GM10248 (cell line): ENCODE results near the gene EFCC1.

Experiments
- CTCF ChIA-PET: fragments of 300-600 bp; sonication (Branson Sonifier 250); formaldehyde crosslinking; extraction: SDS; loops from one replicate; lab custom pipeline; 2021; ENCODE audit warnings: antibody characterized with exemption; lab: Yijun Ruan, JAX
- POLR2A ChIA-PET: fragments of 350-650 bp; sonication (Branson Sonifier 250); formaldehyde crosslinking; extraction: SDS; loops from one replicate; lab custom pipeline; 2020; ENCODE audit warnings: antibody characterized with exemption; lab: Yijun Ruan, JAX
- DNase-seq: peaks from one replicate; pipeline ENCODE4 v3.0.0; 2012; ENCODE audit errors: extremely low spot score
- TF ChIP-seq, protein P1 (sequence below): IDR thresholded peaks from 2 replicates; pipeline ENCODE4 v1.5.1; 2012; ENCODE audit warnings: mild to moderate bottlenecking, low read depth; ENCODE audit errors: extremely low read depth, missing control alignments, control extremely low read depth

Gene EFCC1

DNA sequence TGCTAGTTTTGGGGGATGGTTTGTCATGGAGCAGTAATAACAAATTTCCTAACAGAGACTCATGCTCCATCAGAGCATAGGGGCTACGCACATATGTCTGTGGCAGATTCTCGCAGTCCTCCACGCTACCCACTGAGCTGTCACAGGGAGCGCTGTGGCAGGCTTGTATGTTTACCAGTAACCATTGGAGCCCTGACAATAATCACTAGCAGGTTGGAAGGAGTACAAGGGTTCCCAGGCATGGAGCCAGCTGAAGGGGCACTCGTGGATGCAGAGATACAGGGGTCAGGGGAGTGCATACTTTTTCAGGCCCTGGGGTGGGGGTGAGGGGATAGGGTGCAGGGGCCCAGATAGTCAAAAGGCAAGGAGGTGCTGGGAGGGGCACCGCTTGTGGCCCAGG, 51.6 kb downstream of the EFCC1 start:
- TF ChIP-seq, protein P1, sequence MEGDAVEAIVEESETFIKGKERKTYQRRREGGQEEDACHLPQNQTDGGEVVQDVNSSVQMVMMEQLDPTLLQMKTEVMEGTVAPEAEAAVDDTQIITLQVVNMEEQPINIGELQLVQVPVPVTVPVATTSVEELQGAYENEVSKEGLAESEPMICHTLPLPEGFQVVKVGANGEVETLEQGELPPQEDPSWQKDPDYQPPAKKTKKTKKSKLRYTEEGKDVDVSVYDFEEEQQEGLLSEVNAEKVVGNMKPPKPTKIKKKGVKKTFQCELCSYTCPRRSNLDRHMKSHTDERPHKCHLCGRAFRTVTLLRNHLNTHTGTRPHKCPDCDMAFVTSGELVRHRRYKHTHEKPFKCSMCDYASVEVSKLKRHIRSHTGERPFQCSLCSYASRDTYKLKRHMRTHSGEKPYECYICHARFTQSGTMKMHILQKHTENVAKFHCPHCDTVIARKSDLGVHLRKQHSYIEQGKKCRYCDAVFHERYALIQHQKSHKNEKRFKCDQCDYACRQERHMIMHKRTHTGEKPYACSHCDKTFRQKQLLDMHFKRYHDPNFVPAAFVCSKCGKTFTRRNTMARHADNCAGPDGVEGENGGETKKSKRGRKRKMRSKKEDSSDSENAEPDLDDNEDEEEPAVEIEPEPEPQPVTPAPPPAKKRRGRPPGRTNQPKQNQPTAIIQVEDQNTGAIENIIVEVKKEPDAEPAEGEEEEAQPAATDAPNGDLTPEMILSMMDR: no peak
- ChIA-PET POLR2A (interaction anchor here (1.2 kb wide), 1 partner anchor 263 kb away, joined by 4 read pairs; a partner anchor contains a TSS), CTCF (interaction anchor here (0.8 to 6.8 kb wide), 29 partner anchors 10 to 957 kb away, joined by 3 to 168 read pairs (median 7); partner anchors contain the start of genes COPG1, GP9 and RAB43)
- no peak for DNase-seq

DNA sequence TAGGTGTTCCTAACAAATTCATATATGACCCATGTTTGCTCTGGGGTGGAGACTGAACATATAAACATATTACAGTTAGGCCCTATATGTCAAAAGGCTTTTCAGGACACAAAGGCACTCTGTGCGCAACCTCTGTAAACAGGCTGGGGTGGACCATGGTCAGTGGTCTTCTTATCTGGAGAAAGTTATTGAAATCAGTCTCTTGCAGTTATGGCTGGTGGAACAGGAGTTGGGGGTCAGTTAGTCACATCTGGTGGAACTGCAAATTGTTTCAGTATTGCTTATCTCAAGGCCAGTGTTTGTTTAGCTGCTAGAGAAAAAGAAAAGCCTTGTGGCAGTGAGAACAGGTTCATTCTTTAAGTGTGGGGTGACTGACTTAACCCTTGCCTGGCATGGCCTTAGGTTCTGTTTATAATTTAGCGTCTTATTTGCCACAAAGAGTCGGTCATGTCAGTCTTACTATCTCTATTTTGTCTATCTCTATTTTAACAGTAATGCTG, 53.6 kb downstream of the EFCC1 start:
- no peak for DNase-seq
- POLR2A ChIA-PET: no interaction called here
- CTCF ChIA-PET: interaction anchor here (1.0 to 6.8 kb wide), 10 partner anchors 11 to 262 kb away, joined by 3 to 168 read pairs (median 8); partner anchors contain the start of genes COPG1 and RAB43
- TF ChIP-seq, protein P1: no peak

DNA sequence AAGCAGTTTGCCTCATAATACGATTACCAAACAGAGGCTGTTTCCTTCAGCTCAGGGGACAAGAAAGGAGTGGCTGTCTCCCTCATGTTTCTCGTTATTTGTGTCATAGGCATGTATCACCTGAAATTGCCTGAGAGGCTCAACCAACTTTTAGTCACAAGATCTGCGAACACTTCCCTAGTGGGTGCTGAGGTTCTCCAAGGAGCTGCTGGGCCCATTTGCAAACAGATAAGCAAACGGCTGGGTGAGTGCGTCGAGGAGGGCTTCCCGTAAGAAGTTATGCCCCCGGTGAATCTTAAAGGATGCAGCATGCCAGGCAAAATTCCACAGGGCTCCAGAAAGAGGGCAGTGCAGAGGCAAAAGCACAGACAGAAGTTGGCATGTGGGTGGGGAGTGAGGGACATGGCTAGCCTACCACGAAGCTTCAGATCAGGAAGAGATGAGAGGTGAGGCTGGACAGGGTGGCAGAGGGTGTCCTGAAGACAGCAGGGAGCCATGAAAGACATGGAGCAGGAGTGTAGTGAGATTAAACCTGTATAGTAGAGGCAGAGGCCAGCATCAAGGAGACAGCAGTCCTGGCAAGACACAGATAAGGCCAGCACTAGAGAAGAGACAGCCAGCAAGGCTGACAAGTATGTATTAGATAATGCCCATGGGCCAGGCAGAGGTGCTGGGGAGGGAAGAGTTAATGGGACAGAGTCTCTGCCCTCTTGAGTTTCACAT, 55.5 kb downstream of the EFCC1 start:
- ChIA-PET CTCF (interaction anchor here (6.8 kb wide), 1 partner anchor 189 kb away, joined by 168 read pairs; the partner anchor contains the start of gene COPG1), POLR2A (no interaction called here)
- no peak for DNase-seq
- TF ChIP-seq, protein P1: no peak

DNA sequence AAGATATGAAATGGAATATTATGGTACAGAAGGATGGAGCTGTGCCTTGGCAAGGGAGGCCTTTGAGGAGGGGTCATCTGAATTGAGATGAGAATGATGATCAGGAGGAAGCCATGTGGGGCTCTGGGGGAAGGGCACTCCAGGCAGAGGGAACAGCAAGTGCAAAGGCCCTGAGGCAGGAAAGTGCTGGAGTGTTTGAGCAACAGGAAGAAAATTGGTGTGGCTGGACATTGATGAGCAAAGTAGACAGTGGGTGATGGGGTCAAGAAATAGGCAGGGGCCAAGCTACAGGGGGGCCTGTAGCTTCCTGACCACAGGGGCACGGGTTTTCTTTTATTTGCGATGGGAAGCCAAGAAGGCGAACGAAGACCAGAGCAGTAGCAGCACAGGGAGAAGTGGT, 56.1 kb downstream of the EFCC1 start:
- TF ChIP-seq, protein P1: no peak
- POLR2A ChIA-PET: no interaction called here
- CTCF ChIA-PET: interaction anchor here (6.8 kb wide), 1 partner anchor 188 kb away, joined by 168 read pairs; the partner anchor contains the start of gene COPG1
- no peak for DNase-seq

DNA sequence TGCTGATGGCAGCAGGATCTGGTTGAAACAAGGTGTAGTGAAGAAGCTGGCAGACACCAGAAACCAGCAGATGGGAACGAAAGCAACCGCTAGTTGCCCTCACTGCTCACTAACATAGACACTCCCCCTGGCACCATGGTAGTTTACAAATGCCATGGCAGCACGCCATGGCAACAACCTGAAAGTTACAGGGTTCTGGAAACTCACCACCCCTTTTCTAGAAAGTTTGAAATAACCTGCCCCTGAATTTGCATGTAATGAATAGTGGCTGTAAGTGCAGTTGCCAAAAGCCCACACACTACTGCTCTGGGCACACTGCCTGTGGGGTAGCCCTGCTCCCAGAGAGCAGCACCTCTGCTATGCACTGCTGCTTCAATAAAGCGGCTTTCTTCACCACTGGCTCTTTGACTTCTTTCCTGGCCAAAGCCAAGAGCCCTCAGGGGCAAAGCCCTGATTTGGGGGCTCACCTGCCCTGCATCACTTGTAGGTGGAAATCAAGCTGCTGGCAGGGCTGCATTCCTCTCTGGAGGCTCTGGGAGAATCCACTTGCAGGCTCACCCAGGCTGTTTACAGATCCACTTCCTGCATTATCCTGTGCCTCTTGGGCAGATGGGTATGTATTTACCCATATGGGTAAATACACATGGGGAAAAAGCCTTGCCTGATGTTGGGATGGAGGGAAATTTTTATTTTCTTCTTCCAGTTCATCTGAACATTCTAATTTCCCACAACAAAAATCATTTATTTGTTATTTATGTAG, 57.5 kb downstream of the EFCC1 start:
- CTCF ChIA-PET: no interaction called here
- TF ChIP-seq, protein P1: no peak
- no peak for DNase-seq
- POLR2A ChIA-PET: no interaction called here

DNA sequence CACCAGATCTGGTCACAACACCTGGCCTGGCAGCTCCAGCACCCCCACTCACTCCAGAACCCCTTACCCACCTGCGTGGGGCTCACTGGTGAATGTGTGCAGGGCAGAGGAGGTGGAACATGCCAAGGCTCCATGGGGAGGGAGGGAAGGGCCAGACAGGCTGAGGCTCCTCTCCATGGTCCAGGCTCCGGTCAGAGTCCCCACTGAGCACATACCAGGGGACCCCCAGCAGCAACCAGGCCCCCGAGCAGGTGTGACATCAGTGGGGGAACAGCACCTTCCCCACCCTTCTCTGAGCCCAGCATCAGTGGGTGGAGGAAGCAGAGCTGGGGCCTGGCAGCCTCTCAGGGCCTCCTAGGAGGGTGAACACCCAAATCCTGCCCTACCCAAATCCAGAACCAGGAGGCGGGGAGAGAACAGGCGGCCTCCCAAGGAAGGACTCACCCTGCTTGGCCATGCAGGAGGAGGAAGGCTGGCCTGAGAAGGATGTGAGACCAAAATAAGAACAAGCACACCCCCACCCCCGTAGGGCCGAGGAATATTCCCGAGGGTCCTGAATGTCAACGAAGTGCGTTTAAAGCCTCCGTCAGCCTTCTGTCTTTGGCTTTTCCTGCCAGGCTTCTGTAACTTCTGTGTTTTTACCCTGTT, 58.3 kb downstream of the EFCC1 start:
- CTCF ChIA-PET: interaction anchor here (0.8 to 2.0 kb wide), 2 partner anchors 10 to 186 kb away, joined by 5 to 6 read pairs; no protein-coding TSS in a partner anchor
- POLR2A ChIA-PET: no interaction called here

More for the DNA sequence above, 58.3 kb downstream of the EFCC1 start:
- DNase-seq: no peak
- TF ChIP-seq, protein P1: no peak
